GM12864 (cell line): Measurements from ENCODE around the gene COL25A1.

ENCODE experiments used
- DNase-seq: peaks from one replicate; pipeline ENCODE4 v3.0.0-alpha.2; 2011; ENCODE audit warnings: low read depth
- H3K4me3 ChIP-seq: 2 replicates; pipeline ENCODE4 v1.5.1; 2011; ENCODE audit warnings: mild to moderate bottlenecking, low read depth, low read length, control low read depth
- TF ChIP-seq, protein P1 (sequence below): IDR thresholded peaks from 2 replicates; pipeline ENCODE4 v1.5.1; 2011; ENCODE audit warnings: low read depth, mild to moderate bottlenecking, moderate library complexity, low read length, control low read depth, inconsistent platforms; ENCODE audit errors: missing control alignments

COL25A1 gene

DNA sequence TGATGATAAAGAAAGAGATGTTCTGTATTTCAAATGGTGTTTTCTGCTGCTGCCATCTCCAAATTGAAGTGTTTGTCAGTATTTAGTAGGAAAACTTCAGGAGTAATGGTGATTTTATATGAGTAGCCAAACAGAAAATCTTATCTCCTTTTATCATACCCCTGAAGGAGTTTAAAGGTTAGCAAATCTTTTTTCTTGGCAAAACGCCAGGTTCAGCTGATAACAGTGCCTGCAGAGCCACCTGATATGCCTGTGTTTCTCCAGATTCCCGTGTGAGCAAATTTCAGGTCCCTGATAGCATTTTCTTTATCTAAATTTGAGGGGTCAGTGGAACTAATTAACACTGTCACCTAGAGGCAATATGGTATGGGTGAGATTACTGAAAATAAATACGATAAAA lies 473.8 kb downstream of the COL25A1 start:
- TF ChIP-seq, protein P1, sequence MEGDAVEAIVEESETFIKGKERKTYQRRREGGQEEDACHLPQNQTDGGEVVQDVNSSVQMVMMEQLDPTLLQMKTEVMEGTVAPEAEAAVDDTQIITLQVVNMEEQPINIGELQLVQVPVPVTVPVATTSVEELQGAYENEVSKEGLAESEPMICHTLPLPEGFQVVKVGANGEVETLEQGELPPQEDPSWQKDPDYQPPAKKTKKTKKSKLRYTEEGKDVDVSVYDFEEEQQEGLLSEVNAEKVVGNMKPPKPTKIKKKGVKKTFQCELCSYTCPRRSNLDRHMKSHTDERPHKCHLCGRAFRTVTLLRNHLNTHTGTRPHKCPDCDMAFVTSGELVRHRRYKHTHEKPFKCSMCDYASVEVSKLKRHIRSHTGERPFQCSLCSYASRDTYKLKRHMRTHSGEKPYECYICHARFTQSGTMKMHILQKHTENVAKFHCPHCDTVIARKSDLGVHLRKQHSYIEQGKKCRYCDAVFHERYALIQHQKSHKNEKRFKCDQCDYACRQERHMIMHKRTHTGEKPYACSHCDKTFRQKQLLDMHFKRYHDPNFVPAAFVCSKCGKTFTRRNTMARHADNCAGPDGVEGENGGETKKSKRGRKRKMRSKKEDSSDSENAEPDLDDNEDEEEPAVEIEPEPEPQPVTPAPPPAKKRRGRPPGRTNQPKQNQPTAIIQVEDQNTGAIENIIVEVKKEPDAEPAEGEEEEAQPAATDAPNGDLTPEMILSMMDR = no peak

DNA sequence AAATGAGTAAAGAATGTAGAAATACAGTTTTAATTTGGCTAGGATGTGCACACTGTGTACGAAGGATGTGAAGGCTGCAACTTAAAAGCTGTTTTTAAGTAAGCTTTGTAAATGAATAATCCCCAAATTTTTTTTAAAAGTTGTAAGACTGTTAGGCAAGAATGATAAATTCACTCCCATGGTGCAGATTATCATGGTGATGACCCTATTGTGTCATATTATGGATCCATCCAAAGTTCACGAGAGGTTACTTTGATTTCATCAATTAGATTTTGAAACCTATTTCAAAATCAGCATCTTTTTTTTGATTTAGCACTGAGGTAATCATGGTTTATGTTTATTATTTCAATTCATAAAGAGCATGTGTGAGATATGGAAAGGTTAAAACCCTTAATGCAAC lies 476.7 kb downstream of the COL25A1 start:
- DNase-seq = no peak
- no peak overlapping the region for H3K4me3 ChIP-seq
- TF ChIP-seq, protein P1 = no peak

More for the DNA sequence above, 473.8 kb downstream of the COL25A1 start:
- DNase-seq = no peak
- no peak overlapping the region for H3K4me3 ChIP-seq

- TF ChIP-seq, protein P1 = no peak
- no peak overlapping the region for H3K4me3 ChIP-seq
- no peak for DNase-seq
Observed at GRCh38 chr4:108821351-108821930, 481.0 kb downstream of the COL25A1 start.

GRCh38 chr4:108820492-108821350 lies 481.7 kb downstream of the COL25A1 start:
- TF ChIP-seq, protein P1 = no peak
- no peak overlapping the region for H3K4me3 ChIP-seq
- no peak for DNase-seq

GRCh38 chr4:108814326-108814725 lies 488.1 kb downstream of the COL25A1 start:
- DNase-seq = no peak
- H3K4me3 ChIP-seq = no peak overlapping the region
- TF ChIP-seq, protein P1 = no peak

- no peak overlapping the region for H3K4me3 ChIP-seq
- no peak for DNase-seq
- TF ChIP-seq, protein P1 = no peak
Observed at GRCh38 chr4:108813261-108813660, 489.2 kb downstream of the COL25A1 start.
